Activated CD4-positive, alpha-beta T cell treated with anti-CD3 and anti-CD28 coated beads, Interleukin-2, Interleukin-4, amounts not matched to agents 100 ng/mL and 50 ng/mL, durations not matched to agents 16 hours and 8 hours (primary cell): ENCODE results near the gene UBXN1.
"Not testable (repeated sequence)": the region's sequence is repeated elsewhere in the genome, so short reads cannot be mapped to it uniquely, and the experiment has no call there.

Experiments used
- DNase-seq: peaks from one replicate; pipeline ENCODE4 v3.0.0-alpha.2; 2020; ENCODE audit warnings: low spot score

UBXN1 gene

GRCh38 chr11:62708793-62709192, 29.9 kb upstream of the UBXN1 start:
- peak; percentile 24 for DNase-seq

- DNase-seq: no peak
These were observed 29.5 kb upstream of the UBXN1 start for GRCh38 chr11:62708392-62708791.

DNA sequence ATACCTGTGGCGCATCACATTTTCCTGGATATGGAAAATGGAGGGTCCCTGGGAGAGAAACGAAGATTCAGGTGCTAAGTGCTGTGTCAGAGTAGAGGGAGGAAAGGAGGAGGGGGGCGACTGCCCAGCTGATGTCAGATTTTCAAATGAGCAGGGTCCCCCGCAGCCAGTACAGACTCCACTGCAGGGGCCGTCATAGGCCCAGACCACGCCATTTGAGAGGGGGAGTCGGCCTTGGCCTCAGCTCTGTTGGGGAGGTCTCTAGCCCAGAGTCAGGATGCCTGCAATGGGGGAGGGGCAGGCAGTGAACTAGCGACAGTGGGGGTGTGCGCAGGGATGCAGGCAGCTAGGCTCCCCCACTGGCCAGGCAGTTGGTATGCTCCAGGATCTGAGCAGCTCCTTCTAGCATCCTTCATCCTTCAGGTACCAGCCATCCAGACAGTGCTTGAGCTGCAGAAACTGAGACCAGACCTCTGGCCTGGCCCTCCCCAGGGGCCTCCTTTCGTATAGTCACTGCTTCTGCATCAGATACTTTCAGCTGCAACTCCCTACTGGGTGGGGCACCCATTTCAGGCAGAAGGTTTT, 28.5 kb upstream of the UBXN1 start, which contains the start of the genes BSCL2 and GNG3:
Gene BSCL2, minus strand, starts transcription at position 148 of the 585 bp plus-strand sequence. CDS start 229 bp downstream, outside the sequence.
Gene GNG3, plus strand, starts transcription at position 400 of the 585 bp plus-strand sequence. CDS start 620 bp downstream, outside the sequence.
- DNase-seq: no peak

DNA sequence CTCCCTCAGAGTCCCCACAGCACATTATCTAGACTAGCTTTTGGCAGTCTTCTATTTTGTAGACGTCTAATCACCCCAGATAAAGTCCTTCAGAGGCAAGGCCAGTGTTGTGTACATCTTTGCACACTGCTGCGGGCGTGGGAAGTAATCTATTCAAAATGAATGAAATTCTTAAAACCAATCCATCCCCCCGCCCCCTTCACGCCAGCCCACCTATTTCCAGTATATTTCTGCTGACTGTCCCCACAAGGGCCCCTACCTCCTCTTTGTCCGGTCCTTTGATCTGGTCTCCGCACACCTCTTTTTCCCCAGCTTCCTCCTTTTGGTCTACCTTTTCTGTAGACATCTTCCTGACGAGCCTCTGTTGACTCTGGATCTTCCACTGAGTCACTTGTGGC, 28.0 kb upstream of the UBXN1 start:
- no peak for DNase-seq

DNA sequence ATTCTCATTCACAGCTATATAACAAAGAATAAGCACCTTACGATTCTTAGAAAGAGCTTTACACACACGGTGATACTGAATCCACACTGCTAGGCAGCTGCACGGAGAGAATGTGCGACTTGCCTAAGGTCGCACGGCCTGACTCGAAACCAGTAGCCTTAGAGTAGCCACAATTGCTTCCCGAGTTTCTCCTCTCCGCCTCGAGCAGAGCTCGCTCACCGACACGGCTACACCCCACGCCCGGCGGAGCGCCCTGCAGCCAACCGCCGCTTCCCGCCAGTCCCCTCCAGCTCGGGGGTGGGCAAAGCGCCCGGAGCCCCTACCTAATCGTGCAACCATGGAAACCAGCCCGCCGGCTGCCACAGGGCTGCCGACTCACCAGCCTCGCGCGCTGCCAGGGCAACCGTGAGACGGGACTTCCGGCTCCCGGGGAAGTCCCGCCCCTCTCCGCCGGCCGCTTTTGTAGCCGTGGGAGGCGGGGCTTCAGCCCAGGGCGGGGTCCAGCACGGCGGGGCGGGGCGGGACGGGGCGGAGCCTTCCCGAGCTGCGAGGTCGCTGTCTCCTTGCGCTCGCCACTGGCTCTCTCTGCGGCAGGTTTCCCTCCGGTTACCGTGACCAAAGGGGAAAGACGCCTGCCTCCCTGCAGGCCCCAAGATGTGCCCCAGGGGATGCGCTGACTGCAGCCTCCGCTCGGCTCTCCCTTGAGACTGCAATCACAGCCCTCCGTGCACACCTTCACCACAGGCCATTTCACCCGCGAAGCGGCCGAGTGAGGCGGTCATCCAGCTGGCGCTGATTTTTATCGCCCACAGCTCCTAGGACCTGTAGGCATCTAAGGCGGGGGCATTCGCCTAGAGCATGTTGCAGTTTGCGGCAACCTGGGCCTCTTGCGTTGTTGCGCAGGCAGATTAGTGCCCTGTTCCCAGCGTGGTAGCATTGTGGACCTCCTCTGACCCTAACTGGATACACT, 27.3 kb upstream of the UBXN1 start:
- peak; percentile 95 for DNase-seq

DNA sequence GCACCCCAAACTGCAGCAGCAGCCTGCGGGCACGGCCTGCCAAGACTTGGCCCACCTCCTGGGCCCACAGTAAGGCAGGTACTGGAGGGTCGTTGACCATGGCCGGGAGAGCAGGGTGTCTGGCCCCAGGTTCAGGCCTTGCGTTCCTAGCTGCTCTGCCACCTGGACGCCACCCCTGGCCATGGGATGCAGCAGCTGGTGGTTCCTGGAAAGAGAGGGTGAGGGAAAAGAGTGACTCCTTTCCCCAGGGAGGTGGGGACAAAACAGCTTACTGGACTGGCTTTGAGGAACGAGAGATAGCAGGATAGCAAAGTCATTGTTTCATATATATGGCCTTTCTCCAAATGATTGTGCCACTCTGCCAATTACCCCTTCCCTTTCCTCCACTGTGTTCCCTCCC, 26.5 kb upstream of the UBXN1 start:
- no peak for DNase-seq

- DNase-seq: not testable (repeated sequence)
These were observed 25.0 kb upstream of the UBXN1 start for GRCh38 chr11:62703921-62704320.

DNA sequence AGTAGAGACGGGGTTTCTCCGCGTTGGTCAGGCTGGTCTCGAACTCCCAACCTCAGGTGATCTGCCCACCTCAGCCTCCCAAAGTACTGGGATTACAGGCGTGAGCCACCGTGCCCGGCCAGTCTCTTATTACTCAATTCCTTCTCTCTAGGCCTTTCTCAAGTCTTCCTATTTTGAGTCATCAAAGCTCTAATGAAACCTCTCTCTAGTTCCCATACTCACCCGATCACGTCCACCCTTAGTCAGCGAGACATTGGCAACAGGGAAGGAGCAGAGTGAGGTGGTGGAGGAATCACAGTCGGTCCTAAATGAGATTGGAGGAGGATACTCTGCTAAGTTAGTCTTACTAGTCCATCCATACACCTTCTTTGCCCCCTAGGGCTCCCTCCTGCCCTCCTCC, 23.4 kb upstream of the UBXN1 start:
- DNase-seq: peak; percentile 55

DNA sequence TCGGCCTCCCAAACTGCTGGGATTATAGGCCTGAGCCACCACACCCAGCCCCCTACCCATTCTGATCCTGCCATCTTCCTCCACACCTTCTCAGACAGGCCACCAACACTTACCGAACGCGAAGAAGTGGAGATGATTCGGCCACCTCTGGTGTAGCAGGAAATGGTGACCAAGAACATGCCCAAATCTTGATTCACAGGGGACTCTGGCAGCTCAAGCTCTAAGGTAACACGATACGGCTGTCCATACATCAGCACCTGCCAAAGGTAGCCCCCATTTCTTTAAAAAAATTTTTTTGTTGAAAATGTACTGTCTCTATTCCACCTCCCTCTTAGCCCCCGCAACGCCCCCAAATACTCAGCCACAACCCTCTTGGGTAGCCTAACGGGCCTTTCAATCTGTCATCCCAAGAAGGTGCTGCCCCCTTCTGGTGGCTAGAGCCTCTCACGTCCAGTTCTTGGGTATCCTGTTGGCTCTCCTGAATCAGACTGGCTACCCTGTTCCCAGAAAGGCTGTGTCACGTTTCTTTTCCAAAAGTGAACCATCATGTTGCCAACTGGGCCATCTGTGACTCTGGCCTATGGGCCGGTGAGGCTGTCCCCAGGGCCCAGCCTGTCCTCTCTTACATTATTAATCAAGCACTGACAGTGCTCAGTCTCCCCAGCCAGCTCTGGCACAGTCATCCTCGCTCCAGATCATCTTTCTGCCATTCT, 15.7 kb upstream of the UBXN1 start:
- peak; percentile 74 for DNase-seq

DNA sequence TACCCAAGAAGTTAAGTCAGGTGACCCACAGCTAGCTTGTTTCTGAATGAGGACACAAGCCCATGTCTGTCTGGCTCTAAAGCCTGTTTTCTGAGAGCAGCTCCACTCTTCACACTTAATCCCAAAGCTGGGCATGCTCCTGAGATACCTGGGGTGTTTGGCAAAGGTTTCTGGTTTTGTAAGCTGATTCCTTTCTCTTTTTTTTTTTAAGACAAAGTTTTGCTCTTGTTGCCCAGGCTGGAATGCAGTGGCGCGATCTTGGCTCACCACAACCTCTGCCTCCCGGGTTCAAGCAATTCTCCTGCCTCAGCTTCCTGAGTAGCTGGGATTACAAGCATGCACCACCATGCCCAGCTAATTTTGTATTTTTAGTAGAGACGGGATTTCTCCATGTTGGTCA, 14.8 kb upstream of the UBXN1 start:
- not testable (repeated sequence) for DNase-seq

DNA sequence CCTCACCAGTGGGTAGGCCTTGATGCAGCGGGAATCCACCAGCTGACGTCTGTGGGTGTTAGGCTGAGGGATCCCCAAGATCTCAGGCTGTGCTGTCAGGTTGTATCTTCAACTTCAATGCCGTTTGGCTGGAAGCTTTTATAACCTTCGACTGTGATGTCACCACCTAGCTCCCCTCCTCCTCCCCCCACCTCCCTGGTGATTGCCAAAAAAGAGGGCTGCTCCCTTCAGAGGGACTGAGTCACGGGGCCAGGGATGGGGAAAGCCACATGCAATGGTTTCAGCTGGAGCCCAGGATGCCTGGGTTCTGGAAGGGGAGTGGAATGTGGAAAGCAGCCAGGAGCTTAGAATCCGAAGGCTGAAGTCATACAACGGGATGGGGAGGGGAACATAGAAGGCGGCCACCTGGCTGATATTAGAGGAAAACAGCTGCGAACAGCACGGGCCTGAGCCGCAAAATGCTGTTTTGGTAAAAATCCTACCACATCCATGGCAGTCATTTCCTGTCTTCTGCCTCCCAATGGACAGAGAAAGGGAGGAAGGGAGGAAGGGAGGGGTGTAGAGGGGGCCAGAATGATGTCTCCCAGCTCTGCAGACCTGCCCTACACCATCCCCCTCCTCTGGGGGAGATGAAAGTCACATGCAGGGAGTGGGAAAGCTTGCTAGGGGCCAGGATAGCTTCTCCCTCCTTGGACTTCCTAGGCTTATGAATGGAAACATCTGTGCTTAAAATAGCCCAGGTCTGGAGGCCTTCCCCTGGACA, 10.7 kb upstream of the UBXN1 start, which contains the start of gene LRRN4CL:
Gene LRRN4CL, minus strand, starts transcription at position 110 of the 763 bp plus-strand sequence. CDS start 1,022 bp downstream, outside the sequence.
- no peak for DNase-seq

DNA sequence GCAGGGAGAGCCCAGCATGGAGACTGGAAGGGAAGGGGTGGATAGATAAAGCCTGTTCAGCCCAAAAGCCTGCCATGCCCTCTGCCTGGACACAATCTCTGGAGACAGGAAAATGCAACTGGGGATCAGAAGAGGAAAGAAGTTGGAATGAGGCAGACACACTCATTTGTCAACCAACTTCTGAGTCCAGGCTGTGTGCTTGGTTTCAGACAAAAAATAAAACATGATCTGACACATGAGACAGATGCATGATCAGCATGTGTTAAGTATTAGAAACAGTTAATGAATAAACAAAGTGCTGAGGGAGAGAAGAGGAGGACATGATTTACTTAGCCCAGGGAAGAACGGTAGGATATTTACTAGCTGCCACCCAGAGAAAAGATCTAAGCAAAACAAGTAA, 9.6 kb upstream of the UBXN1 start:
- no peak for DNase-seq

- no peak for DNase-seq
These were observed 8.9 kb upstream of the UBXN1 start for GRCh38 chr11:62687508-62688396.

DNA sequence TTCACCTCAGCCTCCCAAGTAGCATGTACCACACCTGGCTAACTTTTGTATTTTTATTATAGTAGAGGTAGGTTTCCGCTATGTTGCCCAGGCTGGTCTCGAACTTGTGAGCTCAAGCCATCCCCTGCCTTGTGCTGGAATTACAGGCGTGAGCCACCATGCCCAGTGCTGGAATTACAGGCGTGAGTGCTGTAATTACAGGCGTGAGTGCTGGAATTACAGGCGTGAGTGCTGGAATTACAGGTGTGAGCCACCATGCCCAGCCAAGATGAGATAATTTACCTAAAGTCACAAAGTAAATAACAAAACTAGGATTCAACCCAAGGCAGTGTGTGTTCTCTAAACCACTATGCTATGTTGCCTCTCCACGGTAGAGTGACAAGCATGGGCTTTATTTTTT, 3.6 kb upstream of the UBXN1 start:
- DNase-seq: no peak

- DNase-seq: peak; percentile 66
These were observed 2.0 kb upstream of the UBXN1 start for GRCh38 chr11:62680825-62681240.

GRCh38 chr11:62678433-62678769, 472 bp downstream of the UBXN1 start:
- no peak for DNase-seq

DNA sequence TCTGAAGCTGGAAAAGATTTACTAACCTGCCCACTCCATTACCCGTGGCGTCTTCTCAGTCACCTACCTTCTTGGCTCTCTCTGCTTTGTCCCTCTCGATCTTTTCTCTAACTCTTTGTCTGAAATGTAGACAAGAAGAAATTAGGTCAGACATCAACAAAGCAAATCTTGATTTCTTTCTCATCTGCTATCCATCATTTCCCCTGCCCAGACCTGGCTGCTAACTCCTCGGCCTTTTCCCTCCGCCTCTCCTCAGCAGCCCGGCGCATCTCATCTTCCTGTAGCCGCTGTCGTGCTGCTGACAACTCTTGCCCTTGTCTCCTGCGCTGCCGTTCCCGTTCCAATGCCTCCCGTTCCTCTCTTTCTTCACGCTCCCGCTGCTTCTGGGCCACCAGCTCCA, 1.2 kb downstream of the UBXN1 start:
- no peak for DNase-seq

- no peak for DNase-seq
These were observed 1.7 kb downstream of the UBXN1 start for GRCh38 chr11:62677156-62677555.

DNA sequence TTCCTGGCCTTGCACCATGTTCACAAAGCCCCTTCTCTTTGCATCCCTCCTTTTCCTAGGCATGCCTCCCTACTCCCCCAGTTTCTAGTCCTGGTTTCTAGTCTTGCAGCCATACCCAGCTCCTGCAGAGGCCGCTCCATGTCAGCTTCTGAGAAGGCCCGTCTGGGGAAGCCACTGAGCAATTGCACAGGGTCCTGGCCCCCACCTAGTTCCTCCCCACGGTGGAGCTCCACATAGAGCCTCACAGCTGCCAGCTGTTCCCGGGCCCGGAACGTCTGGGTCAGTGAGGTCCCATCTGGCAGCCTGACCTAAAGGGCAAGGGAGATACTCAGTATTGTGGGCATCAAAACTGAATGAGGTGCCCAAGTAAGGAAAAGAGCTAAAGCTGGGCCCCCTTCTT, 2.2 kb downstream of the UBXN1 start:
- no peak for DNase-seq

- not testable (repeated sequence) for DNase-seq
These were observed 3.5 kb downstream of the UBXN1 start for GRCh38 chr11:62675415-62675814.

GRCh38 chr11:62673196-62673525, 5.7 kb downstream of the UBXN1 start:
- no peak for DNase-seq
